SK-N-SH (cell line): ENCODE results near the gene CEP112. TPM values are rescaled to one million over a fixed set of nuclear protein-coding genes. Genes with fewer than 3 reads are reported as not detected.

Experiments used
- CTCF ChIA-PET: fragments of 300-600, 350-600 bp; formaldehyde crosslinking; extraction: SDS; loops from one replicate; lab custom pipeline; 2021; lab: Yijun Ruan, JAX
- POLR2A ChIA-PET: fragments of 350-600 bp; sonication (Branson Sonifier 250); formaldehyde crosslinking; extraction: SDS; loops from one replicate; lab custom pipeline; 2020; ENCODE audit warnings: antibody characterized with exemption, inconsistent platforms; lab: Yijun Ruan, JAX
- DNase-seq: peaks from one replicate; pipeline ENCODE4 v3.0.0; 2012
- H2AFZ ChIP-seq: fragments of 200-600 bp; sonication (generic); 2 replicates; pipeline ENCODE4 v1.8.1; 2016; ENCODE audit warnings: antibody characterized with exemption, mild to moderate bottlenecking, low read depth
- H3F3A ChIP-seq: fragments of 200-600 bp; sonication (generic); replicated peaks from 2 replicates; pipeline ENCODE3; 2016; ENCODE audit warnings: antibody characterized with exemption, mild to moderate bottlenecking; ENCODE audit not compliant: insufficient read depth
- H3K27ac ChIP-seq, 2 experiments: fragments of 200-500 bp in 1 of 2; fragments of 200-600 bp in 1 of 2; sonication (Bioruptor generic) in 1 of 2; sonication (generic), shearing (Covaris generic) in 1 of 2; 2 replicates each; pipeline versions ENCODE4 v1.5.1 to v1.6.1; 2014 to 2016; ENCODE audit warnings: low read depth in 2 of 2, inconsistent platforms in 1 of 2, low read length in 1 of 2, mild to moderate bottlenecking in 1 of 2, mixed read lengths in 1 of 2
- H3K27me3 ChIP-seq: fragments of 200-600 bp; sonication (generic), shearing (Covaris generic); 2 replicates; pipeline ENCODE4 v1.6.1; 2016; ENCODE audit warnings: mixed run types; ENCODE audit not compliant: insufficient read depth
- H3K36me3 ChIP-seq, 2 experiments: fragments of 200-500 bp in 1 of 2; fragments of 200-600 bp in 1 of 2; sonication (Bioruptor generic) in 1 of 2; sonication (generic) in 1 of 2; replicated peaks in 1 of 2; 2 replicates each; pipeline versions ENCODE3 to v1.5.1; 2014 to 2016; ENCODE audit warnings: low read length in 1 of 2, mild to moderate bottlenecking in 1 of 2; ENCODE audit not compliant: insufficient read depth in 2 of 2, control insufficient read depth in 1 of 2
- H3K4me1 ChIP-seq, 2 experiments: fragments of 200-500 bp in 1 of 2; fragments of 200-600 bp in 1 of 2; sonication (Bioruptor generic) in 1 of 2; sonication (generic), shearing (Covaris generic) in 1 of 2; 2 replicates each; pipeline versions ENCODE4 v1.5.1 to v1.6.1; 2014 to 2016; ENCODE audit warnings: low read depth in 1 of 2, low read length in 1 of 2, mixed run types in 1 of 2; ENCODE audit not compliant: insufficient read depth in 2 of 2, control insufficient read depth in 1 of 2
- H3K4me2 ChIP-seq: fragments of 200-600 bp; sonication (generic), shearing (Covaris generic); 2 replicates; pipeline ENCODE4 v1.6.1; 2017; ENCODE audit warnings: mixed run types
- H3K4me3 ChIP-seq, 2 experiments: fragments of 200-500 bp in 1 of 2; fragments of 200-600 bp in 1 of 2; sonication (Bioruptor generic) in 1 of 2; sonication (generic), shearing (Covaris generic) in 1 of 2; 2 replicates each; pipeline versions ENCODE4 v1.5.1 to v1.8.1; 2014 to 2016; ENCODE audit warnings: low read depth in 2 of 2, inconsistent platforms in 1 of 2, low read length in 1 of 2, mild to moderate bottlenecking in 1 of 2, mixed read lengths in 1 of 2, moderate library complexity in 1 of 2
- H3K79me2 ChIP-seq: fragments of 200-600 bp; sonication (generic); 2 replicates; pipeline ENCODE4 v1.8.1; 2017; ENCODE audit warnings: mild to moderate bottlenecking; ENCODE audit not compliant: insufficient read depth
- H3K9ac ChIP-seq: fragments of 200-600 bp; sonication (generic); 2 replicates; pipeline ENCODE4 v1.6.1; 2017; ENCODE audit warnings: mixed run types
- H3K9me2 ChIP-seq: fragments of 200-600 bp; sonication (generic); 2 replicates; pipeline ENCODE4 v1.6.1; 2017; ENCODE audit warnings: mixed run types
- H3K9me3 ChIP-seq: fragments of 200-600 bp; sonication (generic); 2 replicates; pipeline ENCODE4 v1.6.1; 2017; ENCODE audit warnings: mixed run types, mild to moderate bottlenecking, moderate library complexity
- H4K20me1 ChIP-seq: fragments of 200-600 bp; sonication (generic); 2 replicates; pipeline ENCODE4 v1.6.1; 2017; ENCODE audit warnings: mild to moderate bottlenecking, mixed run types; ENCODE audit not compliant: insufficient read depth
- CTCF ChIP-seq: fragments of 200-600 bp; sonication (generic); IDR thresholded peaks from 2 replicates; pipeline ENCODE4 v1.6.1; 2017; ENCODE audit warnings: antibody characterized with exemption, mild to moderate bottlenecking, moderate library complexity
- GATA2 ChIP-seq: sonication (generic); formaldehyde crosslinking; IDR thresholded peaks from 2 replicates; pipeline ENCODE4 v1.5.0; 2020; ENCODE audit warnings: mild to moderate bottlenecking, missing genetic modification reagents
- JUND ChIP-seq: IDR thresholded peaks from 2 replicates; pipeline ENCODE4 v1.4.0; 2012
- MAX ChIP-seq: IDR thresholded peaks from 2 replicates; pipeline ENCODE4 v1.4.0; 2012; ENCODE audit warnings: low read depth
- MEF2A ChIP-seq: IDR thresholded peaks from 2 replicates; pipeline ENCODE4 v1.4.0; 2012; ENCODE audit warnings: low read depth, borderline replicate concordance
- MXI1 ChIP-seq: IDR thresholded peaks from 2 replicates; pipeline ENCODE4 v1.6.1; 2012; ENCODE audit warnings: mild to moderate bottlenecking, low read depth, low read length, improper control_type of control experiment
- NFIC ChIP-seq: IDR thresholded peaks from 2 replicates; pipeline ENCODE4 v1.4.0; 2012; ENCODE audit warnings: borderline replicate concordance
- NRF1 ChIP-seq: IDR thresholded peaks from 2 replicates; pipeline ENCODE4 v1.6.1; 2012; ENCODE audit warnings: low read depth, mild to moderate bottlenecking, low read length
- RAD21 ChIP-seq: IDR thresholded peaks from 2 replicates; pipeline ENCODE4 v1.6.1; 2012; ENCODE audit warnings: mild to moderate bottlenecking, low read length
- RCOR1 ChIP-seq: fragments of 150-350 bp; IDR thresholded peaks from 2 replicates; pipeline ENCODE4 v1.6.1; 2017; ENCODE audit warnings: antibody characterized with exemption, low read length
- TCF12 ChIP-seq: IDR thresholded peaks from 2 replicates; pipeline ENCODE4 v1.4.0; 2012
- WGBS: methylation state at CpG from one replicate; pipeline ENCODE4 v1.1.6; 2017; ENCODE audit warnings: low lambda C conversion rate; 5-methylcytosine and 5-hydroxymethylcytosine counted together
- polyA plus RNA-seq, 3 experiments: library from polyadenylated mRNA; depleted of rRNA; stranded (reverse); fragments of >200 nt; gene quantifications; 2 replicates each; pipeline ENCODE4 v1.2.3, GENCODE V29; 2012

The CEP112 gene
- polyA plus RNA-seq, 1 of the 3 experiments (the other 2 are of a cell fraction), result 7.9 TPM

DNA sequence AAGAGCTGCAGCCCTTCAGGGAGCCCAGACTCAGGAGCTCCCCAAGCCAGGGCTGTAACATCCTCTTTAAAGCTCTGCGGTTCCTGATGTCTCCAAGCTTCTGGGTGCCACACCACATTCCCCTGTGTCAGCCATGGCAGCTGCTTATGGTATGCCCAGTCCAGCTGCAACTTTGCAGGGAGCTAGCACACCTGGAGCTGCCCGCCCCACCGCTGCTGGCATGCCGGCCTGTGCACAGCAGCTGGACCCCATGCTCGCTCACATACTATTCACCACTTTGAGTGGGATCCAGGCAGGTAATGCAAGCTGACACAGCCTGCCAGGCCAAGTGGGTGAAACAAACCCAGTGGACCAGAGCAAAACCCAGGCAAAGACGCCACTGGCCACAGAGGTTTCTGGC is 324.9 kb downstream of the CEP112 start:
- H3K27ac ChIP-seq, result no peak overlapping the region
- no peaks in the 10 kb centered on the region for H3K79me2 ChIP-seq
- H3F3A ChIP-seq, result no peaks in the 10 kb centered on the region
- CTCF ChIA-PET, result interaction anchor here (0.6 to 1.0 kb wide), 2 partner anchors 19 to 88 kb away, joined by 3 read pairs; no protein-coding TSS in a partner anchor
- no peak overlapping the region for H3K4me3 ChIP-seq
- H3K4me1 ChIP-seq, result no peaks in the 10 kb centered on the region
- no peak for DNase-seq
- H3K9ac ChIP-seq, result no peak overlapping the region
- H3K27me3 ChIP-seq, result no peaks in the 10 kb centered on the region
- no peak overlapping the region for H3K4me2 ChIP-seq
- no peaks in the 10 kb centered on the region for H3K9me2 ChIP-seq
- POLR2A ChIA-PET, result no interaction called here
- H4K20me1 ChIP-seq, result no peaks in the 10 kb centered on the region
- no peak overlapping the region for H2AFZ ChIP-seq
- no peaks in the 10 kb centered on the region for H3K9me3 ChIP-seq
- H3K36me3 ChIP-seq, result no peaks in the 10 kb centered on the region
- WGBS, result 75% methylated on average over 3 of the region's 6 CpGs
- TF ChIP-seq NRF1, result no peak
- TF ChIP-seq RCOR1, result no peak
- no peak for TF ChIP-seq GATA2
- TF ChIP-seq MEF2A, result no peak

GRCh38 chr17:65865715-65866425 is 326.1 kb downstream of the CEP112 start:
- Histone ChIP-seq H3K9me2 (no peaks in the 10 kb centered on the region), H3K36me3 (no peaks in the 10 kb centered on the region), H3K27me3 (no peaks in the 10 kb centered on the region), H2AFZ (no peak overlapping the region), H3K9me3 (no peaks in the 10 kb centered on the region), H3K4me3 (no peak overlapping the region), H3K79me2 (no peaks in the 10 kb centered on the region), H3K4me1 (no peaks in the 10 kb centered on the region), H3F3A (no peaks in the 10 kb centered on the region), H3K27ac (no peak overlapping the region), H4K20me1 (no peaks in the 10 kb centered on the region), H3K9ac (no peak overlapping the region), H3K4me2 (no peak overlapping the region)
- ChIA-PET POLR2A (no interaction called here), CTCF (no interaction called here)
- 88% methylated on average over 19 of the region's 24 CpGs for WGBS
- TF ChIP-seq RCOR1 (no peak), JUND (no peak), MXI1 (no peak), RAD21 (no peak), TCF12 (no peak), MAX (no peak), GATA2 (no peak), CTCF (no peak), NFIC (no peak)
- DNase-seq, result no peak
